ENCODE data around the gene UBL4A.

GRCh38 chrX:154513716-154514115, 27.3 kb upstream of the UBL4A start:
- TF ChIP-seq ZNF184 (CRISPR knock-in tag; IDR thresholded peaks at IDR 0.05) (no peak), POLR2A (conservative IDR thresholded peaks at IDR 0.05) (no peak), RBBP5 (IDR thresholded peaks at IDR 0.05; ENCODE audit: borderline replicate concordance, insufficient read depth, low read length, poor library complexity, severe bottlenecking) (no peak), CTCF (IDR thresholded peaks at IDR 0.05 in 2 of 3, conservative IDR thresholded peaks at IDR 0.05 in 1 of 3; ENCODE audit: insufficient read depth in 2 of 3, low read depth in 1 of 3, low read length in 3 of 3) (no peak), ARNT (IDR thresholded peaks at IDR 0.05) (no peak), FOXJ3 (CRISPR knock-in tag; IDR thresholded peaks at IDR 0.05) (no peak)
